SK-N-SH treated with all-trans-retinoic acid at 6 μM for 48 hours (cell line): ENCODE results near the gene PHF20.
A peak's percentile ranks its signal among the peaks of the same experiment; 100 is the strongest.

Source experiments
- ATAC-seq: fragments of 200-7000 bp; cut with Tn5 transposase; 3 replicates; pipeline ENCODE4 v1.9.1; 2020; ENCODE audit warnings: mild to moderate bottlenecking, moderate library complexity
- ARNTL ChIP-seq: fragments of 450-650 bp; formaldehyde crosslinking; IDR thresholded peaks from 2 replicates; pipeline ENCODE4 v1.5.0; 2020; ENCODE audit warnings: low read depth, mild to moderate bottlenecking, moderate library complexity, borderline replicate concordance
- BACH2 ChIP-seq: fragments of 250-450 bp; sonication (Bioruptor Pico); IDR thresholded peaks from 2 replicates; pipeline ENCODE4 v1.9.0; 2021; ENCODE audit warnings: mild to moderate bottlenecking, borderline replicate concordance
- CSDC2 ChIP-seq: fragments of 250-450 bp; sonication (Bioruptor Pico); IDR thresholded peaks from 2 replicates; pipeline ENCODE4 v1.5.0; 2020; ENCODE audit warnings: mild to moderate bottlenecking, moderate library complexity
- ESRRG ChIP-seq: fragments of 250-450 bp; sonication (Bioruptor Pico); IDR thresholded peaks from 2 replicates; pipeline ENCODE4 v1.6.1; 2021; ENCODE audit warnings: mild to moderate bottlenecking
- GLIS3 ChIP-seq: fragments of 250-450 bp; sonication (Bioruptor Pico); IDR thresholded peaks from 2 replicates; pipeline ENCODE4 v1.5.0; 2020; ENCODE audit warnings: mild to moderate bottlenecking, moderate library complexity
- ISL1 ChIP-seq: fragments of 250-450 bp; sonication (Bioruptor Pico); IDR thresholded peaks from 2 replicates; pipeline ENCODE4 v2.1.2; 2022; ENCODE audit warnings: mild to moderate bottlenecking, moderate library complexity
- OSR1 ChIP-seq: fragments of 250-450 bp; sonication (Bioruptor Pico); IDR thresholded peaks from 2 replicates; pipeline ENCODE4 v1.8.0; 2022; ENCODE audit warnings: moderate library complexity, mild to moderate bottlenecking, inconsistent platforms
- PPARA ChIP-seq: fragments of 250-450 bp; sonication (Bioruptor Pico); IDR thresholded peaks from 2 replicates; pipeline ENCODE4 v1.5.0; 2020; ENCODE audit warnings: mild to moderate bottlenecking, borderline replicate concordance
- RARB ChIP-seq: fragments of 250-450 bp; sonication (Bioruptor Pico); IDR thresholded peaks from 2 replicates; pipeline ENCODE4 v1.8.0; 2021; ENCODE audit warnings: mild to moderate bottlenecking, moderate library complexity
- SNAI2 ChIP-seq: fragments of 250-450 bp; sonication (Bioruptor Pico); IDR thresholded peaks from 2 replicates; pipeline ENCODE4 v1.5.0; 2020; ENCODE audit warnings: mild to moderate bottlenecking, moderate library complexity
- TCF4 ChIP-seq: fragments of 250-450 bp; sonication (Bioruptor Pico); IDR thresholded peaks from 2 replicates; pipeline ENCODE4 v1.8.0; 2021; ENCODE audit warnings: mild to moderate bottlenecking, moderate library complexity, borderline replicate concordance
- TOX ChIP-seq: fragments of 250-450 bp; sonication (Bioruptor Pico); IDR thresholded peaks from 2 replicates; pipeline ENCODE4 v1.8.0; 2021; ENCODE audit warnings: mild to moderate bottlenecking, moderate library complexity, borderline replicate concordance
- ZC3H10 ChIP-seq: fragments of 250-450 bp; sonication (Bioruptor Pico); IDR thresholded peaks from 2 replicates; pipeline ENCODE4 v1.5.1; 2021; ENCODE audit warnings: mild to moderate bottlenecking, moderate library complexity
- ZFP3 ChIP-seq: fragments of 250-450 bp; sonication (Bioruptor Pico); IDR thresholded peaks from 2 replicates; pipeline ENCODE4 v1.5.0; 2020; ENCODE audit warnings: mild to moderate bottlenecking, moderate library complexity
- ZFP30 ChIP-seq: fragments of 450-650 bp; formaldehyde crosslinking; IDR thresholded peaks from 2 replicates; pipeline ENCODE4 v1.5.0; 2022; ENCODE audit warnings: mild to moderate bottlenecking, moderate library complexity
- ZNF565 ChIP-seq: fragments of 450-650 bp; formaldehyde crosslinking; conservative IDR thresholded peaks from 2 replicates; pipeline ENCODE4 v1.5.0; 2020; ENCODE audit warnings: low read depth, mild to moderate bottlenecking, moderate library complexity
- ZNF70 ChIP-seq: fragments of 450-650 bp; formaldehyde crosslinking; IDR thresholded peaks from 2 replicates; pipeline ENCODE4 v1.5.0; 2020; ENCODE audit warnings: mild to moderate bottlenecking, moderate library complexity
- ZNF8 ChIP-seq: fragments of 450-650 bp; formaldehyde crosslinking; IDR thresholded peaks from 2 replicates; pipeline ENCODE4 v1.5.0; 2020; ENCODE audit warnings: mild to moderate bottlenecking, moderate library complexity
- TF ChIP-seq, protein P1 (sequence below): fragments of 250-450 bp; sonication (Bioruptor Pico); IDR thresholded peaks from 2 replicates; pipeline ENCODE4 v1.5.1; 2020; ENCODE audit warnings: low read depth, mild to moderate bottlenecking, moderate library complexity
- TF ChIP-seq, protein P2 (sequence below): fragments of 250-450 bp; sonication (Bioruptor Pico); IDR thresholded peaks from 2 replicates; pipeline ENCODE4 v1.8.0; 2020; ENCODE audit warnings: mild to moderate bottlenecking, moderate library complexity, borderline replicate concordance
- TF ChIP-seq, protein P3 (sequence below): fragments of 250-450 bp; sonication (Bioruptor Pico); IDR thresholded peaks from 2 replicates; pipeline ENCODE4 v1.5.0; 2020; ENCODE audit warnings: mild to moderate bottlenecking, moderate library complexity
- TF ChIP-seq, protein P4 (sequence below): fragments of 250-450 bp; sonication (Bioruptor Pico); IDR thresholded peaks from 2 replicates; pipeline ENCODE4 v1.5.1; 2021; ENCODE audit warnings: mild to moderate bottlenecking, moderate library complexity

The PHF20 gene

DNA sequence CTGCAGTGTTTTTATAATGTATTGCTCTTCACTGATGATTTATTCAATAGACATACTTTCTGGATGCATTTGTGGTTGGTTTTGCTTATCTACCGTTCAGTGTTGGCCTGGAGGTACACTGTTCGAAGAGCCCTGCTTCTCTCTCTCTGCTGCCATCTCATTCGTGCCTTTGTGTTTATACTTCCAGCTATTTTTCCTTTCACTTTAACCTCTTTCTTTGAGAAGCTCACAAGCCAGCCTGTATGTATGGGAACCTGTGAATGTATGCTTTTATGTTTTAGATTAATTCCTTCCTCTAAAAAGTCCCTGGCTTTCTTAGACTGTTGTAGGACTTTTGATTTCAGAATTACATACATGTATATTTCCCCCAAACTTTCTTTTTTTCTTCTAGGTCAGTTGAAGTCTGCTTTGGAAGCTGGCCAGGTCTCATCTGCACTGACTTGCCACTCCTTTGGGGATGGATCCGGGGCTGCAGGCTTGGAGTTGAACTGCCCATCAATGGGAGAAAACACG is 99.5 kb downstream of the PHF20 start:
- ATAC-seq, result peak; percentile 63
- TF ChIP-seq PPARA, result no peak
- TF ChIP-seq TOX (CRISPR knock-in tag), result no peak
- TF ChIP-seq GLIS3 (CRISPR knock-in tag), result no peak
- TF ChIP-seq RARB, result no peak
- TF ChIP-seq TCF4 (CRISPR knock-in tag), result no peak
- no peak for TF ChIP-seq ZNF70 (CRISPR knock-in tag)
- TF ChIP-seq, protein P1, sequence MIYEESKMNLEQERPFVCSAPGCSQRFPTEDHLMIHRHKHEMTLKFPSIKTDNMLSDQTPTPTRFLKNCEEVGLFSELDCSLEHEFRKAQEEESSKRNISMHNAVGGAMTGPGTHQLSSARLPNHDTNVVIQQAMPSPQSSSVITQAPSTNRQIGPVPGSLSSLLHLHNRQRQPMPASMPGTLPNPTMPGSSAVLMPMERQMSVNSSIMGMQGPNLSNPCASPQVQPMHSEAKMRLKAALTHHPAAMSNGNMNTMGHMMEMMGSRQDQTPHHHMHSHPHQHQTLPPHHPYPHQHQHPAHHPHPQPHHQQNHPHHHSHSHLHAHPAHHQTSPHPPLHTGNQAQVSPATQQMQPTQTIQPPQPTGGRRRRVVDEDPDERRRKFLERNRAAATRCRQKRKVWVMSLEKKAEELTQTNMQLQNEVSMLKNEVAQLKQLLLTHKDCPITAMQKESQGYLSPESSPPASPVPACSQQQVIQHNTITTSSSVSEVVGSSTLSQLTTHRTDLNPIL (CRISPR knock-in tag), result no peak
- TF ChIP-seq BACH2 (CRISPR knock-in tag), result no peak
- no peak for TF ChIP-seq ARNTL (CRISPR knock-in tag)
- no peak for TF ChIP-seq ZNF8 (CRISPR knock-in tag)
- TF ChIP-seq ESRRG (CRISPR knock-in tag), result no peak
- TF ChIP-seq, protein P2, sequence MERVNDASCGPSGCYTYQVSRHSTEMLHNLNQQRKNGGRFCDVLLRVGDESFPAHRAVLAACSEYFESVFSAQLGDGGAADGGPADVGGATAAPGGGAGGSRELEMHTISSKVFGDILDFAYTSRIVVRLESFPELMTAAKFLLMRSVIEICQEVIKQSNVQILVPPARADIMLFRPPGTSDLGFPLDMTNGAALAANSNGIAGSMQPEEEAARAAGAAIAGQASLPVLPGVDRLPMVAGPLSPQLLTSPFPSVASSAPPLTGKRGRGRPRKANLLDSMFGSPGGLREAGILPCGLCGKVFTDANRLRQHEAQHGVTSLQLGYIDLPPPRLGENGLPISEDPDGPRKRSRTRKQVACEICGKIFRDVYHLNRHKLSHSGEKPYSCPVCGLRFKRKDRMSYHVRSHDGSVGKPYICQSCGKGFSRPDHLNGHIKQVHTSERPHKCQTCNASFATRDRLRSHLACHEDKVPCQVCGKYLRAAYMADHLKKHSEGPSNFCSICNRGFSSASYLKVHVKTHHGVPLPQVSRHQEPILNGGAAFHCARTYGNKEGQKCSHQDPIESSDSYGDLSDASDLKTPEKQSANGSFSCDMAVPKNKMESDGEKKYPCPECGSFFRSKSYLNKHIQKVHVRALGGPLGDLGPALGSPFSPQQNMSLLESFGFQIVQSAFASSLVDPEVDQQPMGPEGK (CRISPR knock-in tag), result no peak
- no peak for TF ChIP-seq ZC3H10 (CRISPR knock-in tag)
- no peak for TF ChIP-seq CSDC2 (CRISPR knock-in tag)
- TF ChIP-seq ISL1 (CRISPR knock-in tag), result no peak
- TF ChIP-seq ZNF565 (CRISPR knock-in tag), result no peak
- TF ChIP-seq ZFP30 (CRISPR knock-in tag), result no peak
- no peak for TF ChIP-seq OSR1
- TF ChIP-seq SNAI2 (CRISPR knock-in tag), result no peak

DNA sequence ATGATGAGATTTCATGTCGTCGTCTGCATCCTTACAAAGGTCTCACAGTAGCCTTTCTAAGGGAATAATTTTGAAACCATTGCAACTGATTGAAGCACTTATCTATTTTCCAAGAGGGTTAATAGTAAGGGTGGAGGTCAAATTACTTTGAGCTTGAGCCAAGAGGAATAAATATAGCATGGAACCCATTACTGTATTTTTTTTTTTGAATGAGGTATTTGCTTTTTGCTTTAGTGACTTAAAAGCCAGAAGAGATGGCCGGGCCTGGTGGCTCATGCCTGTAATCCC is 104.2 kb downstream of the PHF20 start:
- peak; percentile 10 for ATAC-seq
- TF ChIP-seq PPARA (no peak), ZFP3 (CRISPR knock-in tag) (no peak), ZNF565 (CRISPR knock-in tag) (no peak), ARNTL (CRISPR knock-in tag) (no peak), TCF4 (CRISPR knock-in tag) (no peak), ESRRG (CRISPR knock-in tag) (no peak), ISL1 (CRISPR knock-in tag) (no peak), BACH2 (CRISPR knock-in tag) (no peak)
- TF ChIP-seq, protein P3, sequence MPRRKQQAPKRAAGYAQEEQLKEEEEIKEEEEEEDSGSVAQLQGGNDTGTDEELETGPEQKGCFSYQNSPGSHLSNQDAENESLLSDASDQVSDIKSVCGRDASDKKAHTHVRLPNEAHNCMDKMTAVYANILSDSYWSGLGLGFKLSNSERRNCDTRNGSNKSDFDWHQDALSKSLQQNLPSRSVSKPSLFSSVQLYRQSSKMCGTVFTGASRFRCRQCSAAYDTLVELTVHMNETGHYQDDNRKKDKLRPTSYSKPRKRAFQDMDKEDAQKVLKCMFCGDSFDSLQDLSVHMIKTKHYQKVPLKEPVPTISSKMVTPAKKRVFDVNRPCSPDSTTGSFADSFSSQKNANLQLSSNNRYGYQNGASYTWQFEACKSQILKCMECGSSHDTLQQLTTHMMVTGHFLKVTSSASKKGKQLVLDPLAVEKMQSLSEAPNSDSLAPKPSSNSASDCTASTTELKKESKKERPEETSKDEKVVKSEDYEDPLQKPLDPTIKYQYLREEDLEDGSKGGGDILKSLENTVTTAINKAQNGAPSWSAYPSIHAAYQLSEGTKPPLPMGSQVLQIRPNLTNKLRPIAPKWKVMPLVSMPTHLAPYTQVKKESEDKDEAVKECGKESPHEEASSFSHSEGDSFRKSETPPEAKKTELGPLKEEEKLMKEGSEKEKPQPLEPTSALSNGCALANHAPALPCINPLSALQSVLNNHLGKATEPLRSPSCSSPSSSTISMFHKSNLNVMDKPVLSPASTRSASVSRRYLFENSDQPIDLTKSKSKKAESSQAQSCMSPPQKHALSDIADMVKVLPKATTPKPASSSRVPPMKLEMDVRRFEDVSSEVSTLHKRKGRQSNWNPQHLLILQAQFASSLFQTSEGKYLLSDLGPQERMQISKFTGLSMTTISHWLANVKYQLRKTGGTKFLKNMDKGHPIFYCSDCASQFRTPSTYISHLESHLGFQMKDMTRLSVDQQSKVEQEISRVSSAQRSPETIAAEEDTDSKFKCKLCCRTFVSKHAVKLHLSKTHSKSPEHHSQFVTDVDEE (CRISPR knock-in tag), result no peak
- TF ChIP-seq, protein P1 (CRISPR knock-in tag), result no peak
- TF ChIP-seq, protein P4, sequence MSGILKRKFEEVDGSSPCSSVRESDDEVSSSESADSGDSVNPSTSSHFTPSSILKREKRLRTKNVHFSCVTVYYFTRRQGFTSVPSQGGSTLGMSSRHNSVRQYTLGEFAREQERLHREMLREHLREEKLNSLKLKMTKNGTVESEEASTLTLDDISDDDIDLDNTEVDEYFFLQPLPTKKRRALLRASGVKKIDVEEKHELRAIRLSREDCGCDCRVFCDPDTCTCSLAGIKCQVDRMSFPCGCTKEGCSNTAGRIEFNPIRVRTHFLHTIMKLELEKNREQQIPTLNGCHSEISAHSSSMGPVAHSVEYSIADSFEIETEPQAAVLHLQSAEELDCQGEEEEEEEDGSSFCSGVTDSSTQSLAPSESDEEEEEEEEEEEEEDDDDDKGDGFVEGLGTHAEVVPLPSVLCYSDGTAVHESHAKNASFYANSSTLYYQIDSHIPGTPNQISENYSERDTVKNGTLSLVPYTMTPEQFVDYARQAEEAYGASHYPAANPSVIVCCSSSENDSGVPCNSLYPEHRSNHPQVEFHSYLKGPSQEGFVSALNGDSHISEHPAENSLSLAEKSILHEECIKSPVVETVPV (CRISPR knock-in tag), result no peak
- TF ChIP-seq, protein P2 (CRISPR knock-in tag), result no peak
